ENCODE results near the gene PIGX. TPM values are rescaled to one million over a fixed set of nuclear protein-coding genes. Genes with fewer than 3 reads are reported as not detected.

PIGX gene
- polyA plus RNA-seq, 1 donor from 2014 or later, result 116 TPM

- no peak overlapping the region for H3K4me2 ChIP-seq (ENCODE audit: low read length)
- no peaks in the 10 kb centered on the region for H3K27me3 ChIP-seq (ENCODE audit: insufficient read depth, low read depth, low read length)
- TF ChIP-seq EZH2 (IDR thresholded peaks at IDR 0.05; ENCODE audit: borderline replicate concordance, insufficient read depth, low read length, poor library complexity, severe bottlenecking) (no peak), RAD21 (conservative IDR thresholded peaks at IDR 0.05) (no peak), MXI1 (conservative IDR thresholded peaks at IDR 0.05; ENCODE audit: poor library complexity, severe bottlenecking) (no peak), TAF1 (IDR thresholded peaks at IDR 0.05; ENCODE audit: low read depth) (no peak), REST (IDR thresholded peaks at IDR 0.05; ENCODE audit: borderline replicate concordance) (no peak), POLR2AphosphoS5 (IDR thresholded peaks at IDR 0.05) (no peak), EP300 (conservative IDR thresholded peaks at IDR 0.05; ENCODE audit: poor library complexity, severe bottlenecking) (no peak), SMC3 (conservative IDR thresholded peaks at IDR 0.05; ENCODE audit: poor library complexity) (no peak)
- TF ChIP-seq, protein P1, sequence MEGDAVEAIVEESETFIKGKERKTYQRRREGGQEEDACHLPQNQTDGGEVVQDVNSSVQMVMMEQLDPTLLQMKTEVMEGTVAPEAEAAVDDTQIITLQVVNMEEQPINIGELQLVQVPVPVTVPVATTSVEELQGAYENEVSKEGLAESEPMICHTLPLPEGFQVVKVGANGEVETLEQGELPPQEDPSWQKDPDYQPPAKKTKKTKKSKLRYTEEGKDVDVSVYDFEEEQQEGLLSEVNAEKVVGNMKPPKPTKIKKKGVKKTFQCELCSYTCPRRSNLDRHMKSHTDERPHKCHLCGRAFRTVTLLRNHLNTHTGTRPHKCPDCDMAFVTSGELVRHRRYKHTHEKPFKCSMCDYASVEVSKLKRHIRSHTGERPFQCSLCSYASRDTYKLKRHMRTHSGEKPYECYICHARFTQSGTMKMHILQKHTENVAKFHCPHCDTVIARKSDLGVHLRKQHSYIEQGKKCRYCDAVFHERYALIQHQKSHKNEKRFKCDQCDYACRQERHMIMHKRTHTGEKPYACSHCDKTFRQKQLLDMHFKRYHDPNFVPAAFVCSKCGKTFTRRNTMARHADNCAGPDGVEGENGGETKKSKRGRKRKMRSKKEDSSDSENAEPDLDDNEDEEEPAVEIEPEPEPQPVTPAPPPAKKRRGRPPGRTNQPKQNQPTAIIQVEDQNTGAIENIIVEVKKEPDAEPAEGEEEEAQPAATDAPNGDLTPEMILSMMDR (IDR thresholded peaks at IDR 0.05; ENCODE audit: poor library complexity, severe bottlenecking), result no peak
- no peak overlapping the region for H3K9ac ChIP-seq (ENCODE audit: low read length)
- H4K20me1 ChIP-seq (ENCODE audit: insufficient read depth), result no peaks in the 10 kb centered on the region
- H2AFZ ChIP-seq (ENCODE audit: low read depth, low read length), result no peak overlapping the region
- H3K9me2 ChIP-seq (ENCODE audit: insufficient read depth, low read length), result no peaks in the 10 kb centered on the region
- no peaks in the 10 kb centered on the region for H3F3A ChIP-seq (ENCODE audit: insufficient read depth, low read length, poor library complexity, severe bottlenecking)
- H3K27ac ChIP-seq (ENCODE audit: low read length), result no peak overlapping the region
- peaks cover 4% of the 10 kb centered on the region for H3K36me3 ChIP-seq (ENCODE audit: insufficient read depth, low read length)
- peaks cover 46% of the 10 kb centered on the region for H3K79me2 ChIP-seq (replicated peaks; ENCODE audit: insufficient read depth, low read length)
- no peak overlapping the region for H3K4me3 ChIP-seq (ENCODE audit: low read length)
- no peaks in the 10 kb centered on the region for H3K9me3 ChIP-seq (ENCODE audit: low read length)
Measured at GRCh38 chr3:196757876-196758739, 45.9 kb downstream of the PIGX start.

DNA sequence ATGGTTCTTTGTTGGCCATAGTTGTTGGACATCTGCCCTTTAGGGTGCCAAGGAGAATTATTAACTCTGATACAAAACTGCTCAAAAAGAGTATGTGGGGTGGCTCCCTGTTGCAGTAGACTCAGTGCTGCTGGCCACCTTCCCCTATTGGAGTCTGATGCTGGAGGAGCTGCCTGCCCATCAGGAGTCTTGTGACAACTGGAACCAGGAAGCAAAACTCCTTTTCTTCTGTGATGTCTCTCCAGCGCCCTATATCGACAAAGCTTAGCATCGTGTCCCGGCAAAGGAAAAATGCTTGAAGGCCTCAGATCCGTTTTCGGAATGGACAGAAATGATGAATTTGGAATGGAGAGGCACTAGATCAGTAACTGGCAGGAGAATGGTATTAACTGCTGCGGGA lies 51.0 kb downstream of the PIGX start:
- Histone ChIP-seq H3K9me3 (ENCODE audit: low read length) (no peaks in the 10 kb centered on the region), H2AFZ (ENCODE audit: low read depth, low read length) (no peak overlapping the region), H3K9me2 (ENCODE audit: insufficient read depth, low read length) (no peaks in the 10 kb centered on the region), H4K20me1 (ENCODE audit: insufficient read depth) (no peaks in the 10 kb centered on the region), H3K79me2 (replicated peaks; ENCODE audit: insufficient read depth, low read length) (peaks cover 41% of the 10 kb centered on the region), H3F3A (ENCODE audit: insufficient read depth, low read length, poor library complexity, severe bottlenecking) (no peaks in the 10 kb centered on the region), H3K4me3 (ENCODE audit: low read length) (no peak overlapping the region), H3K9ac (ENCODE audit: low read length) (no peak overlapping the region), H3K36me3 (ENCODE audit: insufficient read depth, low read length) (peaks cover 4% of the 10 kb centered on the region), H3K4me2 (ENCODE audit: low read length) (no peak overlapping the region), H3K27ac (ENCODE audit: low read length) (no peak overlapping the region), H3K27me3 (ENCODE audit: insufficient read depth, low read depth, low read length) (no peaks in the 10 kb centered on the region)
- TF ChIP-seq EZH2 (IDR thresholded peaks at IDR 0.05; ENCODE audit: borderline replicate concordance, insufficient read depth, low read length, poor library complexity, severe bottlenecking), result no peak
- no peak for TF ChIP-seq MXI1 (conservative IDR thresholded peaks at IDR 0.05; ENCODE audit: poor library complexity, severe bottlenecking)
- TF ChIP-seq EP300 (conservative IDR thresholded peaks at IDR 0.05; ENCODE audit: poor library complexity, severe bottlenecking), result no peak
- TF ChIP-seq, protein P1 (IDR thresholded peaks at IDR 0.05; ENCODE audit: poor library complexity, severe bottlenecking), result no peak
- no peak for TF ChIP-seq POLR2AphosphoS5 (IDR thresholded peaks at IDR 0.05)
- TF ChIP-seq TAF1 (IDR thresholded peaks at IDR 0.05; ENCODE audit: low read depth), result no peak
- TF ChIP-seq SMC3 (conservative IDR thresholded peaks at IDR 0.05; ENCODE audit: poor library complexity), result no peak
- TF ChIP-seq RAD21 (conservative IDR thresholded peaks at IDR 0.05), result no peak
- TF ChIP-seq REST (IDR thresholded peaks at IDR 0.05; ENCODE audit: borderline replicate concordance), result no peak

All from neural cell (in vitro differentiated cells).